Esophagus squamous epithelium (tissue), 4 donors: Measurements from ENCODE around the gene FAM163A.

Source experiments
- CTCF ChIP-seq, 6 experiments: fragments of 450-650 bp in 4 of 6; fragments of 200-600 bp in 2 of 6; sonication (generic) in 2 of 6; IDR thresholded peaks; one replicate each; pipeline ENCODE4 v1.5.1; 2016 to 2019; ENCODE audit warnings: antibody characterized with exemption in 6 of 6, mild to moderate bottlenecking in 4 of 6, moderate library complexity in 4 of 6
- POLR2A ChIP-seq, 4 donors: fragments of 450-650 bp; IDR thresholded peaks; one replicate each; pipeline ENCODE4 v1.6.1; 2017; ENCODE audit warnings: antibody characterized with exemption in 4 of 4, mild to moderate bottlenecking in 4 of 4, moderate library complexity in 3 of 4

GRCh38 chr1:179807291-179807690, 64.2 kb downstream of the FAM163A start:
- TF ChIP-seq CTCF (IDR thresholded peaks at IDR 0.05) (no peak), POLR2A (IDR thresholded peaks at IDR 0.05) (no peak)
